Psoas muscle (tissue), 8 donors: ENCODE data around the gene SMC6. TPM values are rescaled to one million over a fixed set of nuclear protein-coding genes. Genes with fewer than 3 reads are reported as not detected.

Source experiments
- ATAC-seq, 4 donors: fragments of 200-7000 bp; cut with Tn5 transposase; one replicate each; pipeline ENCODE4 v1.9.1; 2020; ENCODE audit warnings: moderate library complexity in 3 of 4, mild to moderate bottlenecking in 2 of 4
- DNase-seq, 2 donors: peaks; one replicate each; pipeline ENCODE4 v3.0.0-alpha.2; 2020
- H3K27ac ChIP-seq: fragments of 200-600 bp; one replicate; pipeline ENCODE4 v1.8.0; 2022
- H3K27me3 ChIP-seq, 3 donors: fragments of 200-600 bp in 1 of 3; one replicate each; pipeline versions ENCODE4 v1.6.1 to v1.8.0; 2013 to 2022; ENCODE audit warnings: low read length in 2 of 3, mild to moderate bottlenecking in 2 of 3, moderate library complexity in 1 of 3; ENCODE audit not compliant: insufficient read depth in 3 of 3
- H3K36me3 ChIP-seq, 2 donors: fragments of 200-600 bp in 1 of 2; one replicate each; pipeline versions ENCODE4 v1.6.1 to v1.8.0; 2013 to 2022; ENCODE audit warnings: low read depth in 1 of 2, mild to moderate bottlenecking in 1 of 2, moderate library complexity in 1 of 2; ENCODE audit not compliant: insufficient read depth in 1 of 2
- H3K4me1 ChIP-seq: fragments of 200-600 bp; one replicate; pipeline ENCODE4 v1.8.0; 2022
- H3K4me3 ChIP-seq: fragments of 200-600 bp; one replicate; pipeline ENCODE4 v1.8.0; 2022; ENCODE audit warnings: mild to moderate bottlenecking
- H3K9me3 ChIP-seq: fragments of 200-600 bp; one replicate; pipeline ENCODE4 v1.8.0; 2022
- WGBS, 3 donors: extraction: QIAGEN DNeasy Blood & Tissue Kit; methylation state at CpG; one replicate each; pipeline versions ENCODE4 v1.1.6 to v1.1.7; 2013; 5-methylcytosine and 5-hydroxymethylcytosine counted together
- intact Hi-C, 2 donors: fragments of 100-400 bp; cut with DNase I; formaldehyde crosslinking; loops; one replicate each; pipeline versions ENCODE4 v1.11.0 to v1.14.2; 2022
- polyA plus RNA-seq, 3 donors: library from polyadenylated mRNA; stranded (reverse); fragments of 200-250 nt; gene quantifications; one replicate each; pipeline ENCODE4 v1.2.3, GENCODE V29; 2013
- total RNA-seq, 4 donors: library from RNA; stranded (reverse); fragmentation: NEBNext Ultra II Directional in 2 of 4; extraction: Animal tissue kit (Norgen Biotek cat#: 25700) in 2 of 4; gene quantifications; one replicate each; pipeline versions ENCODE4 v1.2.1 to v1.2.4, GENCODE V29; 2021 to 2023
- TF ChIP-seq, protein P1 (sequence below): fragments of 200-600 bp; IDR thresholded peaks from one replicate; pipeline ENCODE4 v1.8.0; 2022; ENCODE audit warnings: antibody characterized with exemption
- donor health status: healthy with polysubstance abuse.
- donor health status: DM: no; HTN: no; CAD: no; lungs with moderate emphysema.
- donor health status: Bipolar disorder and iron deficiency.
- donor health status: healthy.
- donor health status: DM: yes; HTN: yes; CAD: no.
- donor health status: DM: no; HTN: no; CAD: no.
- donor health status: DM: no; HTN: no; CAD: no.
- donor health status: DM: yes; HTN: yes; CAD: no.

The SMC6 gene
- total and polyA plus RNA-seq, 7 donors = 4.8 to 10.5 (median 9.3) TPM

- Histone ChIP-seq H3K9me3 (no peaks in the 10 kb centered on the region), H3K4me3 (no peak overlapping the region), H3K4me1 (peaks cover 15% of the 10 kb centered on the region), H3K27me3 (no peaks in the 10 kb centered on the region), H3K27ac (no peak overlapping the region), H3K36me3 (no peaks in the 10 kb centered on the region)
- DNase-seq (no peak), ATAC-seq (no peak)
- 42 to 74% (median 68%) methylated on average over 1 of the region's 1 CpG for WGBS, 3 donors
- TF ChIP-seq, protein P1, sequence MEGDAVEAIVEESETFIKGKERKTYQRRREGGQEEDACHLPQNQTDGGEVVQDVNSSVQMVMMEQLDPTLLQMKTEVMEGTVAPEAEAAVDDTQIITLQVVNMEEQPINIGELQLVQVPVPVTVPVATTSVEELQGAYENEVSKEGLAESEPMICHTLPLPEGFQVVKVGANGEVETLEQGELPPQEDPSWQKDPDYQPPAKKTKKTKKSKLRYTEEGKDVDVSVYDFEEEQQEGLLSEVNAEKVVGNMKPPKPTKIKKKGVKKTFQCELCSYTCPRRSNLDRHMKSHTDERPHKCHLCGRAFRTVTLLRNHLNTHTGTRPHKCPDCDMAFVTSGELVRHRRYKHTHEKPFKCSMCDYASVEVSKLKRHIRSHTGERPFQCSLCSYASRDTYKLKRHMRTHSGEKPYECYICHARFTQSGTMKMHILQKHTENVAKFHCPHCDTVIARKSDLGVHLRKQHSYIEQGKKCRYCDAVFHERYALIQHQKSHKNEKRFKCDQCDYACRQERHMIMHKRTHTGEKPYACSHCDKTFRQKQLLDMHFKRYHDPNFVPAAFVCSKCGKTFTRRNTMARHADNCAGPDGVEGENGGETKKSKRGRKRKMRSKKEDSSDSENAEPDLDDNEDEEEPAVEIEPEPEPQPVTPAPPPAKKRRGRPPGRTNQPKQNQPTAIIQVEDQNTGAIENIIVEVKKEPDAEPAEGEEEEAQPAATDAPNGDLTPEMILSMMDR = no peak
- intact Hi-C loops = loop anchor here in 1 of 2 donors (10.0 kb wide), 1 partner anchor 174 kb away; no protein-coding TSS in a partner anchor
Measured at GRCh38 chr2:17648581-17648980, 105.0 kb downstream of the SMC6 start.

- no peaks in the 10 kb centered on the region for H3K27me3 ChIP-seq
- DNase-seq = no peak
- peak overlapping the region; percentile 60 for H3K27ac ChIP-seq
- no peak overlapping the region for H3K4me3 ChIP-seq
- 34 to 48% (median 38%) methylated on average over 5 of the region's 5 CpGs for WGBS, 3 donors
- peak in 1 of 4 donors; percentile 61 for ATAC-seq
- H3K36me3 ChIP-seq = no peaks in the 10 kb centered on the region
- no peaks in the 10 kb centered on the region for H3K9me3 ChIP-seq
- intact Hi-C loops = loop anchor here in 1 of 2 donors (10.0 kb wide), 1 partner anchor 172 kb away; no protein-coding TSS in a partner anchor
- TF ChIP-seq, protein P1 = no peak
- H3K4me1 ChIP-seq = peaks cover 15% of the 10 kb centered on the region
Measured at GRCh38 chr2:17646838-17647701, 106.5 kb downstream of the SMC6 start.

DNA sequence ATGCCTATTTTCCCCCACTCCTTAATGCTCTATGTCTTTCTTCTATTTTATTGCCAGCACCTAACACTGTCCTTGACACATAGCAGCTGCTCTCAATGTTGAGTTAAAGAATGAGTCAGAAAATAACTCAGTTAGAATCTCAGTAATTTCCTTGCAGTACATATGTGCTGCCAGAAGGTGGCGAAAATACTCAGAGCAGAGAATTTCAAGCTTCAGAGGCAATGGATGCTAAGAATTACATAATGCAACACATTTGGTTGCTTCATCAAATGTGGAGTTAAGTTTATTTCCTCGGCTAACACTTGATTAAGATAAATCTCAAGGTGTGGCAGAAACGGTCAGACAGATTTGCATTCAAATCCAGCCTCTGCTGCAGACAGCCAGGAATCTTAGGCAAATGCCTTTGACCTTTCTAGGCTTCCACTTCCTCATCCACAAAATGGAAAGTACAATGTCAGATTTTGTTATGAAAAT lies 107.5 kb downstream of the SMC6 start:
- ATAC-seq (peak; percentile 89 to 94 (median 91)), DNase-seq (no peak)
- H3K4me1 ChIP-seq = peaks cover 15% of the 10 kb centered on the region
- H3K27me3 ChIP-seq = no peaks in the 10 kb centered on the region
- WGBS, 3 donors = 1% methylated on average over 3 of the region's 3 CpGs
- H3K4me3 ChIP-seq = no peak overlapping the region
- no peaks in the 10 kb centered on the region for H3K36me3 ChIP-seq
- intact Hi-C loops = loop anchor here in 1 of 2 donors (10.0 kb wide), 1 partner anchor 171 kb away; no protein-coding TSS in a partner anchor
- peak overlapping the region; percentile 60 for H3K27ac ChIP-seq
- TF ChIP-seq, protein P1 = peak; percentile 86
- H3K9me3 ChIP-seq = no peaks in the 10 kb centered on the region

- Histone ChIP-seq H3K4me1 (peaks cover 15% of the 10 kb centered on the region), H3K27ac (no peak overlapping the region), H3K27me3 (no peaks in the 10 kb centered on the region), H3K4me3 (no peak overlapping the region), H3K36me3 (no peaks in the 10 kb centered on the region), H3K9me3 (no peaks in the 10 kb centered on the region)
- DNase-seq = no peak
- no peak for ATAC-seq
- WGBS, 3 donors = 75 to 81% (median 79%) methylated on average over 4 of the region's 4 CpGs
- TF ChIP-seq, protein P1 = no peak
- intact Hi-C loops = loop anchor here in 1 of 2 donors (10.0 kb wide), 1 partner anchor 170 kb away; no protein-coding TSS in a partner anchor
Measured at GRCh38 chr2:17644997-17645720, 108.5 kb downstream of the SMC6 start.
